Mononuclear cell (primary cell): ENCODE measurements around the gene EHF. TPM values are rescaled to one million over a fixed set of nuclear protein-coding genes. Genes with fewer than 3 reads are reported as not detected.
"Not testable (repeated sequence)": the region's sequence is repeated elsewhere in the genome, so short reads cannot be mapped to it uniquely, and the experiment has no call there.

Source experiments
- H3K27me3 ChIP-seq: 2 replicates; pipeline ENCODE4 v1.6.0; 2011; ENCODE audit warnings: low read length, control low read depth; ENCODE audit not compliant: insufficient read depth
- H3K4me1 ChIP-seq: 2 replicates; pipeline ENCODE4 v1.5.1; 2011; ENCODE audit warnings: mild to moderate bottlenecking, low read length, control low read depth; ENCODE audit not compliant: insufficient read depth
- H3K4me3 ChIP-seq: 2 replicates; pipeline ENCODE4 v1.5.1; 2011; ENCODE audit warnings: mild to moderate bottlenecking, low read length, moderate library complexity
- H3K9me3 ChIP-seq: 2 replicates; pipeline ENCODE4 v1.5.1; 2011; ENCODE audit warnings: low read depth, mild to moderate bottlenecking, control low read depth, low read length
- total RNA-seq: library from RNA; depleted of rRNA; stranded (reverse); fragments of >200 nt; gene quantifications from one replicate; pipeline ENCODE4 v1.2.3, GENCODE V29; 2012

EHF gene
- total RNA-seq = 0.10 TPM

DNA sequence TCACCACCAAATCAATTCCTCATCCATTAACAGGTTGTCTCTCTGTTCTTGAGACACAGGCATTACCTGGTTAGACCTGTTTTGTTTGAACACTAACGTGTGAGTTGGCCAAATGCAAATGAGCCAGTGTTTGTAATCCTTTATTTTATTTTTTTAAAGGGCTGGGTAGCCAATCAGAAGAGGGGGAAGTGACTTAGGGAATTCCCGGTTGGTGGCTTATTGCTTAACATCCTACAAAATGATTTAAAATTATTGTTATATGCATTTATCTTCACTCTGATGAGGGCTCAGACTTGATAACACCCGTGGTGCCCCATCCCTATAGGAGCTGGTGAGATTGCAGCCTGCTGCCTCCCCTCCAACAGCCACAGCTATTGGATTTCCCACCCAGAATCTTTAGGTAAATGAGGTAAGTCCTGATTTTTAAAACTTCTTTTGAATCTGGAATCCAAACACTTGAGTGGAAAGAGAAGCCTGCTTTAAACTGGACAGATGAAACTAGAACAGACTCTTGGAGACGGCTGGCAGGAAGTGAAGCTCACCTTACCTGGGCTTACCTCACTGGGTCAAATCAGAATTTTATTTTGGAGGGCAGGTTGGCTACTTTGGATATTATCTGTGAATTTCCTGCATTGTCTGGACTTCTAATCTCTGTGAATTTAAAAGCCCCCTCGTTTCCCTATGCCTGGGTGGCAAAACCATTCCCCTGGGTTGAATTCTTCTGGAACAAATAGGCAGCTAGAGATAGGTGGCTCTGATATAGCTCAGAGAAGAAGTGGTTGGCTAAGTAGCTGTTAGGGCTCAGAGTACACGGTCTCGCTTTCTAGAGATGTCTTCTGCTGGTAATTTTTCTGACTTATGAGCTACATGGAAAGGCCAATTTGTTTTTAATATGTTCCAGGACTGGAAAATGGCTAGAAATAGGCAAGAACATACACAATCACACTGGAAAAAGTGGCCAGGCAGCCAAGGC, at the start of gene EHF:
Gene EHF (plus strand): TSS at position 274 of the 973 bp plus-strand sequence. CDS start 21,538 bp downstream, outside the sequence.
- Histone ChIP-seq H3K27me3 (peaks cover 4% of the 10 kb centered on the region), H3K4me1 (peaks cover 10% of the 10 kb centered on the region), H3K9me3 (no peaks in the 10 kb centered on the region), H3K4me3 (no peak within 1 kb of the TSS)

- no peaks in the 10 kb centered on the region for H3K4me1 ChIP-seq
- no peaks in the 10 kb centered on the region for H3K9me3 ChIP-seq
- H3K4me3 ChIP-seq = no peak overlapping the region
- H3K27me3 ChIP-seq = peaks cover 25% of the 10 kb centered on the region
These were observed 47.4 kb upstream of the EHF start for GRCh38 chr11:34573537-34573936.

- Histone ChIP-seq H3K4me1 (no peaks in the 10 kb centered on the region), H3K9me3 (no peaks in the 10 kb centered on the region), H3K4me3 (no peak overlapping the region), H3K27me3 (peaks cover 35% of the 10 kb centered on the region)
These were observed 45.6 kb upstream of the EHF start for GRCh38 chr11:34575261-34575660.

DNA sequence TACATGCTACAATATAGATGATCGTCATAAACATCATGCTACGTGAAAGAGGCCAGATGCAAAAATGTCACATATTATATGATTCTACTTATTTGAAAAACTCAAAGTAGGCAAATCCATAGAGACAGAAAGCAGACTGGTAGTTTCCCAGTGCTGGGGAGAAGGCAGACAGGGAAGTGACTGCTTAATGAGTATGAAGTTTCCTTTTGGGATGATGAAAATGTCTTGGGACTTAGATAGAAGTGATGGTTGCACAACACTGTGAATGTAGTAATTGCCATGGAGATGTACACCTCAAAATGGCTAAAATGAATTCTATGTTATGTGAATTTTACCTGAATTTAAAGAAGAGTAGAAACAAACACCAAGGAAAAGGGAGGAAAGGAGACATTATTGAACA, 45.2 kb upstream of the EHF start:
- no peak overlapping the region for H3K4me3 ChIP-seq
- H3K4me1 ChIP-seq = no peaks in the 10 kb centered on the region
- no peaks in the 10 kb centered on the region for H3K9me3 ChIP-seq
- H3K27me3 ChIP-seq = peaks cover 39% of the 10 kb centered on the region

- H3K4me3 ChIP-seq = no peak overlapping the region
- H3K9me3 ChIP-seq = no peaks in the 10 kb centered on the region
- no peaks in the 10 kb centered on the region for H3K4me1 ChIP-seq
- peaks cover 42% of the 10 kb centered on the region for H3K27me3 ChIP-seq
These were observed 44.6 kb upstream of the EHF start for GRCh38 chr11:34576331-34576730.

GRCh38 chr11:34583818-34584217, 37.1 kb upstream of the EHF start:
- Histone ChIP-seq H3K4me1 (peaks cover 18% of the 10 kb centered on the region), H3K4me3 (no peak overlapping the region), H3K9me3 (no peaks in the 10 kb centered on the region), H3K27me3 (peaks cover 19% of the 10 kb centered on the region)

GRCh38 chr11:34585304-34585734, 35.6 kb upstream of the EHF start:
- Histone ChIP-seq H3K4me1 (peaks cover 18% of the 10 kb centered on the region), H3K27me3 (peaks cover 7% of the 10 kb centered on the region), H3K9me3 (no peaks in the 10 kb centered on the region), H3K4me3 (no peak overlapping the region)

DNA sequence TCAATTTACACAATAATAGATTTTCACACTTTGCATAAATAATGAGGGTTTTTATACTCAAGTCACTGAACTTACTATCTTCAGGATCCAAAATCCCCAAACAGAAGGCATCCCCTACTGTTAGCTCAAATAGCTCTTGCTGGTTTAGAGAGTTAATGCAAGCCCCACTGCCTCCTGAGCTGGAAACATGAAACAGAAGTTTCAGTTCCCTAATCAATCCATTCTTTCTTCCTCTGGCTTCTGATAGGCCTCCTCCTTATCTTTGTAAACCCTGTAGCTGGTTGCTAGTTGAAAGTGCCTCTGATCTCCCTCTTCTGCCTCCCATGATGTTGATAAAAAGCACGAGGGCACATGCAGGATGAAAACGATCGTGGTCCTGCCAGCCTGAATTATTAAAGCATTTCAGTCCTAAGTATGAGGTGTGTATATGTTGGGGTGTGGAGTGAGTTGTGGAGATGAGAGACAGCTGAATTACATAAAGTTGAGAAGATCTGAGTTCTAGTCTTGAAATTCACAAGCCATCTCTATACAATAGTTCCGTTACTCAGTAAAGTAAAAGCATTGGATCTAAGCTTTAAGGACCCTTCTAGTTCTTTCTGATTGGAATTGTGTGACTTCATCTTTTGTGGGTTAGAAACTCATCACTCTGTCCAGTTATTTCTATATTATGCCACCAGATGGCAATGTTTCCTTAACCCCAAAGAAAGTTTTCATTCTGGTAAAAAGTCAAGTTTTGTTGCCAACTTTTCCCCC, 35.0 kb upstream of the EHF start:
- Histone ChIP-seq H3K4me1 (peaks cover 18% of the 10 kb centered on the region), H3K4me3 (no peak overlapping the region), H3K27me3 (peaks cover 1% of the 10 kb centered on the region), H3K9me3 (no peaks in the 10 kb centered on the region)

DNA sequence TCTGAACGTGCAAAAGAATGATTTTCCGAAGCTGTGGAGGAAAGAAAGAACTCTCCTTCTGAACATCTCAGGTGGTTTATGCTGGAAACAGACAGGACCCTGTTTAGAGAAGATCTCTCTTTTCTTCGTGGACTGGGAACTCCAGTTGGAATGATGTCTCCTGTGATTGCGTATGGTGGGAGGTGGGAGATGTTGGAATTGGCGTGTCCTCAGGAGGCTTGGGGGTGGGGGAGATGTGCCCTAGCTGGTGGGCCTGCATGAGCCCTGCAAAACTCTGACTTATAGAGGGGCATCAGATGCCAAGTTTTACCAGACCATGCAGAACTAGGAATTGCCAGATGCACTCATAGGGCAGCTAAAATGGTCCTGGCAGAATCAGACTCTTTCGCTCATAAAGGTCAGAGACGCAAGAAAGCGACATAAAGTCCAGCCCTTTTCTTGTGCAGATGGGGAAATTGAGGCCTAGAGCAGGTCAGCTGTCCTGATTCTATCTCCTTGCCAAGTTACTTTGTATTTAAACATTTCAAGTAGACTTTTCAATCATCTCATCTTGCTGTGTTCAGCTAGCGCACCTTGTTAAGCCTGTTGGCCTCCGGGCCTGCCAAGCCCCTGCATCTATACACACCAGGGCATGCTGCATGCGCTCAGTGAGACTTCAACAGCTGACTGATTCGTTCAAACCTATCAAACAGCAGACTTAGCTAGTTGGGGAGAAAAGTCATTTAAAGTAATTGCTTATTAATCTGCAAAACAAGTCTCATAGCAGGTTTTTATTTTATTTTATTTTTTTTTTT, 34.2 kb upstream of the EHF start:
- H3K4me1 ChIP-seq = peaks cover 18% of the 10 kb centered on the region
- peaks cover 6% of the 10 kb centered on the region for H3K27me3 ChIP-seq
- no peaks in the 10 kb centered on the region for H3K9me3 ChIP-seq
- H3K4me3 ChIP-seq = no peak overlapping the region

GRCh38 chr11:34587282-34587677, 33.6 kb upstream of the EHF start:
- H3K9me3 ChIP-seq = no peaks in the 10 kb centered on the region
- no peak overlapping the region for H3K4me3 ChIP-seq
- peaks cover 9% of the 10 kb centered on the region for H3K27me3 ChIP-seq
- peaks cover 19% of the 10 kb centered on the region for H3K4me1 ChIP-seq

DNA sequence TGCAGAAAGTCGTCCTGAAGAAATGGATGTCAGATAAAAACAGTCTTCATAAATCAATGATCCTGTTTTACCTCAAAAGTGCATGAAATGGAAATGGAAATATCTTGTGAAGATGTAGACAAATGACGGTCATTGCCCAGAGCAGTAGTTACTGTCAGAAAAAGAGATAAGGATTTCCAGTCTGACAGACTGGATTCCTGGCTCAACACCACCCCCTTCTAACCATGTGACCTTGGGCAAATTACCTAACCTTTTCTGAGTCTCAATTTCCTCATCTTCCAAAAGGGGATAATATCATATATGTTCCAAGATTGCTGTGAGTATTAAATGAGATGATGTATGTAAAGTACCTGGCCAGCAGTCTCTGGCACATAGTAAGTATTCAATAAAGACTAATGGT, 32.9 kb upstream of the EHF start:
- H3K27me3 ChIP-seq = peaks cover 12% of the 10 kb centered on the region
- H3K4me1 ChIP-seq = peaks cover 24% of the 10 kb centered on the region
- no peak overlapping the region for H3K4me3 ChIP-seq
- H3K9me3 ChIP-seq = no peaks in the 10 kb centered on the region

DNA sequence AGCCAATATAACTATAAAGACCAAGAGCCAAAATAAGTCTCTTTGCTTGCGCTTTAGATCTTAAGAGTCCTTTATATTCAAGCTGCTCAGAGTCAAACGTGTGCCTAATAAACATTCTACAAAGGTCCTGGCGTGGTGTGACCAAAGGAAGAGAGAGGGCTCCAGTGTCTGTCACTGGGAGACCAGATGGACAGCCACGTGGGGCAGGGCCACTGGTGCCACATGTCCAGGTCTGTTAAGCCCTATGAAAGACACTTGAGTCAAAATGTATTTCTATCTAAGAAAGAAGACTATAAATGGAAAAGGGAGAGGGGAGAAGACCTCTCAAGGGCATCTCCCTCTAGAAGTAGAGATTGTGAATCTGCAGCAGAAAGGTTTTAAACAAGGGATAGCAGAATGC, 32.2 kb upstream of the EHF start:
- Histone ChIP-seq H3K4me3 (no peak overlapping the region), H3K27me3 (peaks cover 12% of the 10 kb centered on the region), H3K9me3 (no peaks in the 10 kb centered on the region), H3K4me1 (peaks cover 28% of the 10 kb centered on the region)

DNA sequence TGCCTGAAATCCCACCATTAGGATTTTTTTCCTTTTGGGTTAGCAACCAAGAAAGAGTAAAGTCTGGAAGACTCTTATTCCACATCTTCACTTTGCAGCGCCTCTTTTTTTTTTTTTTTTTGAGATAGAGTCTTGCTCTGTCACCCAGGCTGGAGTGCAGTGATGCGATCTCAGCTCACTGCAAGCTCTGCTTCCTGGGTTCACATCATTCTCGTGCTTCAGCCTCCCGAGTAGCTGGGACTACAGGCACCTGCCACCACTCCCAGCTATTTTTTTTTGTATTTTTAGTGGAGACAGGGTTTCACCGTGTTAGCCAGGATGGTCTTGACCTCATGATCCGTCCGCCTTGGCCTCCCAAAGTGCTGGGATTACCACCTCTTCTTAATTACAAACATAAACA, 31.7 kb upstream of the EHF start:
- peaks cover 12% of the 10 kb centered on the region for H3K27me3 ChIP-seq
- not testable (repeated sequence) for H3K4me3 ChIP-seq, H3K9me3 ChIP-seq
- H3K4me1 ChIP-seq = peaks cover 33% of the 10 kb centered on the region

DNA sequence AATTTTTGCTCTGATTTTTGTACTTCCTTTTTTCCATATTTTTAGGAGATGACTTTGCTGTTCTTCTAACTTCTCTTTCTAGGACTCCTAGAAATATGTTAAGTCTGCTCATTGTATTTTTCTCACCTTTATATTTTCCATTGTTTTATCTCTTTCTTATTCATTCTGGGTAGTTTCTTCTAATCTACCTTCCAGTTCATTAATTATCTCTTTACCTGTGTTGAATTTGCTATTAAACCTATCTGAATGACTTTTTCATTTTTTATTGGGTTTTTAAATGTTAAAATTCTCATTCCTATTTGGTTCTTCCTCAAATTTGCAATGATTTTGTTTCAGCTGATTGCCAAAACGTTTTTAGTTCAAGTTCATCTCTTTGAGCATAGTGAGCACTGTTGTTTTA, 27.8 kb upstream of the EHF start:
- Histone ChIP-seq H3K9me3 (no peaks in the 10 kb centered on the region), H3K4me1 (peaks cover 14% of the 10 kb centered on the region), H3K4me3 (no peak overlapping the region), H3K27me3 (peaks cover 12% of the 10 kb centered on the region)

DNA sequence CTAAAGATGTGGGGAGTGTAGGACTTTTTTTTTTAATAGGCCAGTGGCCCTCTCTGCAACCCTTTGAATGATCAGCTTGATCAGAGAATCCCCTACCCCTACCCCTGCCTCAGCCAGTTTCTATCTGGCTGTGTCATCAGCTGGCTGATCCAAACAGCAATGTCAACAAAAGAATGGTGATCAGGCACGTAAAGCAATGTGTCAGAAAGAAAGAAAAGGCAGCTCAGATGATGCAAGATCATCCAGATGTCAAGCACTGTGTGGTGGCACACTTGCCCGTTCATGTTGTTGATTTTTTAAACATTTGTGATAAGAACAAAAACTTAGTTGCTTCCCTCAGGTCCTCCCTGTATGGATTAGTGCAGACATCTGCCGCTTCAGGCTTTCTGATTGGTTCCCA, 26.3 kb upstream of the EHF start:
- peaks cover 12% of the 10 kb centered on the region for H3K27me3 ChIP-seq
- H3K9me3 ChIP-seq = no peaks in the 10 kb centered on the region
- peaks cover 19% of the 10 kb centered on the region for H3K4me1 ChIP-seq

More for the DNA sequence above, 26.3 kb upstream of the EHF start:
- no peak overlapping the region for H3K4me3 ChIP-seq
